HEK293 (cell line): Measurements from ENCODE around the gene ARSB.

ENCODE experiments used
- CTCF ChIA-PET: fragments of 350-600 bp; formaldehyde crosslinking; extraction: SDS; loops from one replicate; lab custom pipeline; 2021; ENCODE audit warnings: antibody characterized with exemption; lab: Yijun Ruan, JAX
- POLR2A ChIA-PET: fragments of 300-600 bp; formaldehyde crosslinking; extraction: SDS; loops from one replicate; lab custom pipeline; 2020; ENCODE audit warnings: antibody characterized with exemption, inconsistent platforms; lab: Yijun Ruan, JAX
- H3K27ac ChIP-seq: fragments of 200-500 bp; sonication (Bioruptor generic); 2 replicates; pipeline ENCODE4 v1.5.1; 2014; ENCODE audit warnings: low read depth, low read length, control low read depth, inconsistent platforms; ENCODE audit errors: extremely low read depth
- H3K36me3 ChIP-seq, 2 experiments: fragments of 200-500 bp in 1 of 2; sonication (Bioruptor generic) in 1 of 2; 1 replicate in 1 of 2; 2 replicates in 1 of 2; pipeline ENCODE4 v1.5.1; 2014 to 2017; ENCODE audit warnings: inconsistent platforms in 2 of 2, low read length in 2 of 2; ENCODE audit not compliant: control insufficient read depth in 2 of 2, insufficient read depth in 1 of 2
- H3K4me1 ChIP-seq: fragments of 200-500 bp; sonication (Bioruptor generic); 2 replicates; pipeline ENCODE4 v1.5.1; 2014; ENCODE audit warnings: mild to moderate bottlenecking, low read length, inconsistent platforms; ENCODE audit not compliant: control insufficient read depth, insufficient read depth
- H3K4me3 ChIP-seq: 2 replicates; pipeline ENCODE4 v1.5.1; 2011; ENCODE audit warnings: low read depth, mild to moderate bottlenecking, control low read depth, low read length, moderate library complexity
- H3K9me3 ChIP-seq: fragments of 200-500 bp; sonication (Bioruptor generic); 2 replicates; pipeline ENCODE4 v1.5.1; 2014; ENCODE audit warnings: low read depth, low read length, inconsistent platforms; ENCODE audit not compliant: control insufficient read depth, insufficient read depth
- BCL11A ChIP-seq: fragments of 450-650 bp; formaldehyde crosslinking; IDR thresholded peaks from 2 replicates; pipeline ENCODE4 v1.5.1; 2016; ENCODE audit warnings: low read depth, missing biosample characterization, missing genetic modification characterization
- KLF16 ChIP-seq: fragments of 450-650 bp; formaldehyde crosslinking; IDR thresholded peaks from 2 replicates; pipeline ENCODE4 v1.5.1; 2017; ENCODE audit warnings: missing biosample characterization, missing genetic modification characterization
- SCRT1 ChIP-seq: fragments of 450-650 bp; formaldehyde crosslinking; IDR thresholded peaks from 2 replicates; pipeline ENCODE4 v1.5.1; 2016; ENCODE audit warnings: missing biosample characterization, missing genetic modification characterization, borderline replicate concordance
- ZEB2 ChIP-seq: fragments of 450-650 bp; formaldehyde crosslinking; IDR thresholded peaks from 2 replicates; pipeline ENCODE4 v1.5.1; 2016; ENCODE audit warnings: missing biosample characterization, missing genetic modification characterization
- ZFP69B ChIP-seq: fragments of 450-650 bp; formaldehyde crosslinking; IDR thresholded peaks from 2 replicates; pipeline ENCODE4 v1.5.1; 2016; ENCODE audit warnings: missing biosample characterization, missing genetic modification characterization
- ZIC2 ChIP-seq: fragments of 450-650 bp; formaldehyde crosslinking; IDR thresholded peaks from 2 replicates; pipeline ENCODE4 v1.5.1; 2016; ENCODE audit warnings: missing biosample characterization, missing genetic modification characterization
- ZNF121 ChIP-seq: fragments of 450-650 bp; formaldehyde crosslinking; IDR thresholded peaks from 2 replicates; pipeline ENCODE4 v1.5.1; 2016; ENCODE audit warnings: missing biosample characterization, missing genetic modification characterization
- ZNF274 ChIP-seq, 2 experiments: fragments of 200-500 bp in 1 of 2; fragments of 450-650 bp in 1 of 2; sonication (Bioruptor generic) in 1 of 2; formaldehyde crosslinking in 1 of 2; IDR thresholded peaks; 2 replicates each; pipeline versions ENCODE4 v1.5.1 to v1.6.1; 2014 to 2016; ENCODE audit warnings: borderline replicate concordance in 1 of 2, inconsistent platforms in 1 of 2, low read length in 1 of 2, missing biosample characterization in 1 of 2, missing genetic modification characterization in 1 of 2
- ZNF37A ChIP-seq: fragments of 450-650 bp; IDR thresholded peaks from 2 replicates; pipeline ENCODE4 v1.5.1; 2018; ENCODE audit warnings: missing biosample characterization, missing genetic modification characterization
- ZNF404 ChIP-seq: fragments of 450-650 bp; formaldehyde crosslinking; IDR thresholded peaks from 2 replicates; pipeline ENCODE4 v1.5.1; 2017; ENCODE audit warnings: missing biosample characterization, missing genetic modification characterization
- ZNF501 ChIP-seq: fragments of 450-650 bp; formaldehyde crosslinking; IDR thresholded peaks from 2 replicates; pipeline ENCODE4 v1.5.1; 2016; ENCODE audit warnings: missing biosample characterization, missing genetic modification characterization
- ZNF560 ChIP-seq: fragments of 450-650 bp; formaldehyde crosslinking; IDR thresholded peaks from 2 replicates; pipeline ENCODE4 v1.5.1; 2017; ENCODE audit warnings: missing biosample characterization, missing genetic modification characterization, borderline replicate concordance
- ZNF621 ChIP-seq: fragments of 450-650 bp; formaldehyde crosslinking; IDR thresholded peaks from 2 replicates; pipeline ENCODE4 v1.5.1; 2017; ENCODE audit warnings: missing biosample characterization, missing genetic modification characterization
- ZNF626 ChIP-seq: fragments of 450-650 bp; sonication (Bioruptor Pico); formaldehyde crosslinking; IDR thresholded peaks from 2 replicates; pipeline ENCODE4 v1.5.1; 2018; ENCODE audit warnings: missing biosample characterization, missing genetic modification characterization, inconsistent platforms
- ZNF654 ChIP-seq: fragments of 450-650 bp; formaldehyde crosslinking; IDR thresholded peaks from 2 replicates; pipeline ENCODE4 v1.5.1; 2016; ENCODE audit warnings: low read depth, missing biosample characterization, missing genetic modification characterization
- TF ChIP-seq, protein P1 (sequence below): fragments of 450-650 bp; formaldehyde crosslinking; IDR thresholded peaks from 2 replicates; pipeline ENCODE4 v1.5.1; 2016; ENCODE audit warnings: missing biosample characterization, missing genetic modification characterization
- TF ChIP-seq, protein P2 (sequence below): IDR thresholded peaks from 2 replicates; pipeline ENCODE4 v1.6.1; 2011; ENCODE audit warnings: mild to moderate bottlenecking, low read depth, low read length, borderline replicate concordance
- TF ChIP-seq, protein P3 (sequence below): fragments of 450-650 bp; formaldehyde crosslinking; IDR thresholded peaks from 2 replicates; pipeline ENCODE4 v1.5.1; 2016; ENCODE audit warnings: missing biosample characterization, missing genetic modification characterization
- TF ChIP-seq, protein P4 (sequence below): fragments of 450-650 bp; formaldehyde crosslinking; IDR thresholded peaks from 2 replicates; pipeline ENCODE4 v1.5.1; 2016; ENCODE audit warnings: missing biosample characterization, missing genetic modification characterization
- TF ChIP-seq, protein P5 (sequence below): fragments of 450-650 bp; formaldehyde crosslinking; IDR thresholded peaks from 2 replicates; pipeline ENCODE4 v1.5.1; 2016; ENCODE audit warnings: missing biosample characterization, missing genetic modification characterization
- TF ChIP-seq, protein P6 (sequence below): fragments of 450-650 bp; formaldehyde crosslinking; IDR thresholded peaks from 2 replicates; pipeline ENCODE4 v1.5.1; 2017; ENCODE audit warnings: missing biosample characterization, missing genetic modification characterization

Gene ARSB

DNA sequence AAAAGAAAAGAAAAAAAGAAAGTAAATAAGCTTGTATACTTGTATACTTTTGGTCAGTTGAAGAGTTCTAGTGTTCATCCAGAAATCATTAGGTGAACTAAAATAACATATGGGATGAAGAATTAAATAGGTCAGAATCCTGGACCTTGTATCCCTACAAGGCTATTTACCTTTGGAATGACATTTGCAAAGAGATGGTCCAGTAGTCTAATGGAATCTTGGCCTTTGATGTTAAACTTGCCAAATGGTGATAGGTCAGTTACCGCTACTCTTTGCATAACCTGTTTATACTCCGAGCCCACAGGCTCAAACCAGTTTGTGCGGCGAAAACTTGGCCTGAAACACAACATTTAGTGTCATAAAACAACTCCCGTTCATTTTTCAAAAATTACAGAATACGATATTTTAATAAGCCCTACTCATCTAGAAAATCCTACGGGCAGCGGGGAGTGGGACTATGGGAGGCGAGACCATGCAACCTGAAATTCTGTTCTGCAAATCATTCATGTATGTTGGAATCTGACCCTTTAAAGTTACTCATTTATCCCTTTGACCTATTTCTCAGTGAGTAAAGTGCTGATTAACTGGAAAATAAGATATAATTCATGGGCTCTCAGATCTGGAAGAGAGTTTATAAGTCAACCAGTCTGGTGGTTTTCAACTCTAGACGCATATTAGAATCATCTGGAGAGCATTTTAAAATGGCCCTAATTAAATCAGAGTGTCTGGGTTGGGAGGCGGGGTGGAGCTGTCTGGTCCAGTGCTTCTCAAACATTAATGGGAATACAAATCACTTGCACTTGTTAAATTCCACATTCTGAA is 45.8 kb upstream of the ARSB start:
- TF ChIP-seq ZNF621 (tag by site-specific recombination) = no peak
- no peak for TF ChIP-seq ZNF560 (tag by site-specific recombination)
- no peak for TF ChIP-seq ZEB2 (tag by site-specific recombination)
- no peak for TF ChIP-seq ZNF501 (tag by site-specific recombination)
- no peak for TF ChIP-seq ZNF121
- no peak overlapping the region for H3K27ac ChIP-seq
- CTCF ChIA-PET = interaction anchor here (2.0 to 4.6 kb wide), 3 partner anchors 10 to 101 kb away, joined by 4 to 57 read pairs (median 17); no protein-coding TSS in a partner anchor
- H3K36me3 ChIP-seq = no peaks in the 10 kb centered on the region
- no peaks in the 10 kb centered on the region for H3K9me3 ChIP-seq
- no peaks in the 10 kb centered on the region for H3K4me1 ChIP-seq
- H3K4me3 ChIP-seq = no peak overlapping the region
- POLR2A ChIA-PET = interaction anchor here (0.6 kb wide), 1 partner anchor 1937 kb away, joined by 4 read pairs; no protein-coding TSS in a partner anchor

DNA sequence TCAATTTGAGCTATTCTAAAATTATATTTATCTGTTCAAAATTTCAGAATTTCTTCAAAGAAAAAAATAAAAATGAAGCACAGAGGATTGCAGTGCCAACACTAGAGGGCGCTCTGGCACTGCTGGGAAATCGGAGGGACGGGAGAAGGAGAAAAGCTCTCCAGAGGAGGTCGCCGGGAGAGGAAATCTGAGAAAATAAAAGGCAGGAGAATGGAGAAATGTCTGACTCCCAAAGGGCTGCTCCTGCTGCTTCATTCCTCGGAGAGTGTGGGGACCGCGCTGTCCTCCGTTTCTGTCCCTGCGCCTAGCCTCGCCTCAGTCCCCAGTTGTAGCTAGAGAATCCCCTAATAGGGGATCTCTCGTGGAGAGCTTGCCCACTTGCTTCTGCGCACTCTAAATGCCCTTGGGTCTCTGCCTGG is 40.0 kb upstream of the ARSB start:
- H3K4me1 ChIP-seq = peaks cover 5% of the 10 kb centered on the region
- CTCF ChIA-PET = interaction anchor here (0.6 to 9.6 kb wide), 102 partner anchors 9 to 1092 kb away, joined by 3 to 303 read pairs (median 4); partner anchors contain the start of genes ARSB, BHMT2 and DMGDH
- H3K4me3 ChIP-seq = peak overlapping the region; percentile 27
- H3K36me3 ChIP-seq = no peaks in the 10 kb centered on the region
- no peak overlapping the region; the same call in 1 of the 2 replicates for H3K27ac ChIP-seq
- H3K9me3 ChIP-seq = no peaks in the 10 kb centered on the region
- POLR2A ChIA-PET = interaction anchor here (1.3 kb wide), 1 partner anchor 108 kb away, joined by 12 read pairs; no protein-coding TSS in a partner anchor
- TF ChIP-seq, protein P1, sequence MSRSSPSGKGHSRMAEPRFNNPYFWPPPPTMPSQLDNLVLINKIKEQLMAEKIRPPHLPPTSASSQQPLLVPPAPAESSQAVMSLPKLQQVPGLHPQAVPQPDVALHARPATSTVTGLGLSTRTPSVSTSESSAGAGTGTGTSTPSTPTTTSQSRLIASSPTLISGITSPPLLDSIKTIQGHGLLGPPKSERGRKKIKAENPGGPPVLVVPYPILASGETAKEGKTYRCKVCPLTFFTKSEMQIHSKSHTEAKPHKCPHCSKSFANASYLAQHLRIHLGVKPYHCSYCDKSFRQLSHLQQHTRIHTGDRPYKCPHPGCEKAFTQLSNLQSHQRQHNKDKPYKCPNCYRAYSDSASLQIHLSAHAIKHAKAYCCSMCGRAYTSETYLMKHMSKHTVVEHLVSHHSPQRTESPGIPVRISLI (tag by site-specific recombination) = peak; percentile 29; the same call in 1 of the 2 replicates
- TF ChIP-seq ZFP69B (tag by site-specific recombination) (no peak), ZNF626 (no peak), ZNF37A (tag by site-specific recombination) (no peak), ZIC2 (tag by site-specific recombination) (no peak), ZNF654 (tag by site-specific recombination) (peak; percentile 95), SCRT1 (no peak), ZNF404 (tag by site-specific recombination) (no peak), KLF16 (tag by site-specific recombination) (no peak), ZNF274 (IDR thresholded peaks at IDR 0.05; ENCODE audit: low read length) (no peak), ZNF274 (tag by site-specific recombination; IDR thresholded peaks at IDR 0.05; ENCODE audit: borderline replicate concordance) (no peak), BCL11A (tag by site-specific recombination) (no peak)
- TF ChIP-seq, protein P2, sequence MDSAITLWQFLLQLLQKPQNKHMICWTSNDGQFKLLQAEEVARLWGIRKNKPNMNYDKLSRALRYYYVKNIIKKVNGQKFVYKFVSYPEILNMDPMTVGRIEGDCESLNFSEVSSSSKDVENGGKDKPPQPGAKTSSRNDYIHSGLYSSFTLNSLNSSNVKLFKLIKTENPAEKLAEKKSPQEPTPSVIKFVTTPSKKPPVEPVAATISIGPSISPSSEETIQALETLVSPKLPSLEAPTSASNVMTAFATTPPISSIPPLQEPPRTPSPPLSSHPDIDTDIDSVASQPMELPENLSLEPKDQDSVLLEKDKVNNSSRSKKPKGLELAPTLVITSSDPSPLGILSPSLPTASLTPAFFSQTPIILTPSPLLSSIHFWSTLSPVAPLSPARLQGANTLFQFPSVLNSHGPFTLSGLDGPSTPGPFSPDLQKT = no peak
- TF ChIP-seq, protein P3, sequence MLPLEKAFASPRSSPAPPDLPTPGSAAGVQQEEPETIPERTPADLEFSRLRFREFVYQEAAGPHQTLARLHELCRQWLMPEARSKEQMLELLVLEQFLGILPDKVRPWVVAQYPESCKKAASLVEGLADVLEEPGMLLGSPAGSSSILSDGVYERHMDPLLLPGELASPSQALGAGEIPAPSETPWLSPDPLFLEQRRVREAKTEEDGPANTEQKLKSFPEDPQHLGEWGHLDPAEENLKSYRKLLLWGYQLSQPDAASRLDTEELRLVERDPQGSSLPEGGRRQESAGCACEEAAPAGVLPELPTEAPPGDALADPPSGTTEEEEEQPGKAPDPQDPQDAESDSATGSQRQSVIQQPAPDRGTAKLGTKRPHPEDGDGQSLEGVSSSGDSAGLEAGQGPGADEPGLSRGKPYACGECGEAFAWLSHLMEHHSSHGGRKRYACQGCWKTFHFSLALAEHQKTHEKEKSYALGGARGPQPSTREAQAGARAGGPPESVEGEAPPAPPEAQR (tag by site-specific recombination) = no peak
- TF ChIP-seq, protein P4, sequence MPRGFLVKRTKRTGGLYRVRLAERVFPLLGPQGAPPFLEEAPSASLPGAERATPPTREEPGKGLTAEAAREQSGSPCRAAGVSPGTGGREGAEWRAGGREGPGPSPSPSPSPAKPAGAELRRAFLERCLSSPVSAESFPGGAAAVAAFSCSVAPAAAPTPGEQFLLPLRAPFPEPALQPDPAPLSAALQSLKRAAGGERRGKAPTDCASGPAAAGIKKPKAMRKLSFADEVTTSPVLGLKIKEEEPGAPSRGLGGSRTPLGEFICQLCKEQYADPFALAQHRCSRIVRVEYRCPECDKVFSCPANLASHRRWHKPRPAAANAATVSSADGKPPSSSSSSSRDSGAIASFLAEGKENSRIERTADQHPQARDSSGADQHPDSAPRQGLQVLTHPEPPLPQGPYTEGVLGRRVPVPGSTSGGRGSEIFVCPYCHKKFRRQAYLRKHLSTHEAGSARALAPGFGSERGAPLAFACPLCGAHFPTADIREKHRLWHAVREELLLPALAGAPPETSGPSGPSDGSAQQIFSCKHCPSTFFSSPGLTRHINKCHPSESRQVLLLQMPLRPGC = no peak
- TF ChIP-seq, protein P5, sequence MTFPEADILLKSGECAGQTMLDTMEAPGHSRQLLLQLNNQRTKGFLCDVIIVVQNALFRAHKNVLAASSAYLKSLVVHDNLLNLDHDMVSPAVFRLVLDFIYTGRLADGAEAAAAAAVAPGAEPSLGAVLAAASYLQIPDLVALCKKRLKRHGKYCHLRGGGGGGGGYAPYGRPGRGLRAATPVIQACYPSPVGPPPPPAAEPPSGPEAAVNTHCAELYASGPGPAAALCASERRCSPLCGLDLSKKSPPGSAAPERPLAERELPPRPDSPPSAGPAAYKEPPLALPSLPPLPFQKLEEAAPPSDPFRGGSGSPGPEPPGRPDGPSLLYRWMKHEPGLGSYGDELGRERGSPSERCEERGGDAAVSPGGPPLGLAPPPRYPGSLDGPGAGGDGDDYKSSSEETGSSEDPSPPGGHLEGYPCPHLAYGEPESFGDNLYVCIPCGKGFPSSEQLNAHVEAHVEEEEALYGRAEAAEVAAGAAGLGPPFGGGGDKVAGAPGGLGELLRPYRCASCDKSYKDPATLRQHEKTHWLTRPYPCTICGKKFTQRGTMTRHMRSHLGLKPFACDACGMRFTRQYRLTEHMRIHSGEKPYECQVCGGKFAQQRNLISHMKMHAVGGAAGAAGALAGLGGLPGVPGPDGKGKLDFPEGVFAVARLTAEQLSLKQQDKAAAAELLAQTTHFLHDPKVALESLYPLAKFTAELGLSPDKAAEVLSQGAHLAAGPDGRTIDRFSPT (tag by site-specific recombination) = no peak
- TF ChIP-seq, protein P6, sequence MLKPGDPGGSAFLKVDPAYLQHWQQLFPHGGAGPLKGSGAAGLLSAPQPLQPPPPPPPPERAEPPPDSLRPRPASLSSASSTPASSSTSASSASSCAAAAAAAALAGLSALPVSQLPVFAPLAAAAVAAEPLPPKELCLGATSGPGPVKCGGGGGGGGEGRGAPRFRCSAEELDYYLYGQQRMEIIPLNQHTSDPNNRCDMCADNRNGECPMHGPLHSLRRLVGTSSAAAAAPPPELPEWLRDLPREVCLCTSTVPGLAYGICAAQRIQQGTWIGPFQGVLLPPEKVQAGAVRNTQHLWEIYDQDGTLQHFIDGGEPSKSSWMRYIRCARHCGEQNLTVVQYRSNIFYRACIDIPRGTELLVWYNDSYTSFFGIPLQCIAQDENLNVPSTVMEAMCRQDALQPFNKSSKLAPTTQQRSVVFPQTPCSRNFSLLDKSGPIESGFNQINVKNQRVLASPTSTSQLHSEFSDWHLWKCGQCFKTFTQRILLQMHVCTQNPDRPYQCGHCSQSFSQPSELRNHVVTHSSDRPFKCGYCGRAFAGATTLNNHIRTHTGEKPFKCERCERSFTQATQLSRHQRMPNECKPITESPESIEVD (tag by site-specific recombination) = no peak
